Transverse colon (tissue), 3 donors: ENCODE results near the gene UBE4B.

Experiments used
- CTCF ChIP-seq, 5 experiments: fragments of 200-600 bp in 3 of 5; fragments of 450-650 bp in 2 of 5; sonication (generic) in 3 of 5; IDR thresholded peaks; 1 replicate in 2 of 5; 2 replicates in 3 of 5; pipeline ENCODE4 v1.5.1; 2016 to 2017; ENCODE audit warnings: antibody characterized with exemption in 5 of 5, inconsistent platforms in 3 of 5, mild to moderate bottlenecking in 2 of 5, moderate library complexity in 1 of 5
- EP300 ChIP-seq: sonication (generic); formaldehyde crosslinking; IDR thresholded peaks from one replicate; pipeline ENCODE4 v1.6.1; 2017; ENCODE audit warnings: antibody characterized with exemption, low read depth
- POLR2A ChIP-seq: fragments of 450-650 bp; IDR thresholded peaks from one replicate; pipeline ENCODE4 v1.6.1; 2016; ENCODE audit warnings: antibody characterized with exemption, mild to moderate bottlenecking, moderate library complexity

GRCh38 chr1:10056599-10056987 lies 23.8 kb downstream of the UBE4B start:
- no peak for TF ChIP-seq CTCF (IDR thresholded peaks at IDR 0.05)
- TF ChIP-seq POLR2A = no peak
- no peak for TF ChIP-seq EP300
